Activated gamma-delta T cell (primary cell): ENCODE data around the gene MAB21L4.
"Not testable (repeated sequence)": the region's sequence is repeated elsewhere in the genome, so short reads cannot be mapped to it uniquely, and the experiment has no call there.

Source experiments
- DNase-seq: peaks from one replicate; lab custom pipeline; 2025; lab: John Stamatoyannopoulos, UW

The MAB21L4 gene

GRCh38 chr2:240858871-240859270 is 37.1 kb downstream of the MAB21L4 start:
- DNase-seq: no peak

GRCh38 chr2:240858321-240858720 is 37.6 kb downstream of the MAB21L4 start:
- DNase-seq: no peak

- DNase-seq: no peak
These were observed 38.6 kb downstream of the MAB21L4 start for GRCh38 chr2:240857039-240858008.

- DNase-seq: no peak
These were observed 39.6 kb downstream of the MAB21L4 start for GRCh38 chr2:240856151-240856980.

- no peak for DNase-seq
These were observed 40.3 kb downstream of the MAB21L4 start for GRCh38 chr2:240855670-240856069.

- DNase-seq: no peak
These were observed 43.2 kb downstream of the MAB21L4 start for GRCh38 chr2:240852671-240853314.

GRCh38 chr2:240851078-240851991 is 44.6 kb downstream of the MAB21L4 start:
- no peak for DNase-seq

- no peak for DNase-seq
These were observed 45.2 kb downstream of the MAB21L4 start for GRCh38 chr2:240850756-240851077.

GRCh38 chr2:240850026-240850425 is 45.9 kb downstream of the MAB21L4 start:
- no peak for DNase-seq

- no peak for DNase-seq
These were observed 46.9 kb downstream of the MAB21L4 start for GRCh38 chr2:240848900-240849680.

- DNase-seq: no peak
These were observed 48.1 kb downstream of the MAB21L4 start for GRCh38 chr2:240847817-240848216.

- DNase-seq: no peak
These were observed 48.9 kb downstream of the MAB21L4 start for GRCh38 chr2:240846873-240847595.

GRCh38 chr2:240846309-240846708 is 49.6 kb downstream of the MAB21L4 start:
- not testable (repeated sequence) for DNase-seq

GRCh38 chr2:240840435-240841060 is 55.4 kb downstream of the MAB21L4 start:
- DNase-seq: no peak

- DNase-seq: no peak
These were observed 56.5 kb downstream of the MAB21L4 start for GRCh38 chr2:240839152-240840143.

GRCh38 chr2:240837621-240838020 is 58.3 kb downstream of the MAB21L4 start:
- DNase-seq: no peak

GRCh38 chr2:240836781-240837467 is 59.0 kb downstream of the MAB21L4 start:
- DNase-seq: no peak
